Osteocyte (in vitro differentiated cells): Measurements from ENCODE around the gene KLHDC4. TPM values are rescaled to one million over a fixed set of nuclear protein-coding genes. Genes with fewer than 3 reads are reported as not detected.

Experiments used
- DNase-seq: peaks from one replicate; pipeline ENCODE4 v3.0.0; 2021; ENCODE audit warnings: mixed read lengths; ENCODE audit not compliant: unreplicated experiment; ENCODE audit errors: extremely low spot score
- H3K27ac Mint-ChIP-seq: one replicate; pipeline ENCODE4 v1.8.0; 2021; ENCODE audit warnings: mild to moderate bottlenecking, mixed read lengths; ENCODE audit not compliant: unreplicated experiment
- H3K27me3 Mint-ChIP-seq: one replicate; pipeline ENCODE4 v1.8.0; 2021; ENCODE audit warnings: mixed read lengths; ENCODE audit not compliant: unreplicated experiment
- H3K36me3 Mint-ChIP-seq: one replicate; pipeline ENCODE4 v1.8.0; 2021; ENCODE audit warnings: mixed read lengths; ENCODE audit not compliant: unreplicated experiment
- H3K4me1 Mint-ChIP-seq: one replicate; pipeline ENCODE4 v1.8.0; 2021; ENCODE audit warnings: mixed read lengths; ENCODE audit not compliant: unreplicated experiment
- H3K4me3 Mint-ChIP-seq: one replicate; pipeline ENCODE4 v1.8.0; 2021; ENCODE audit warnings: mild to moderate bottlenecking, moderate library complexity, mixed read lengths; ENCODE audit not compliant: unreplicated experiment
- H3K9me3 Mint-ChIP-seq: one replicate; pipeline ENCODE4 v1.8.0; 2021; ENCODE audit warnings: mixed read lengths; ENCODE audit not compliant: unreplicated experiment
- total RNA-seq: library from RNA; stranded (reverse); gene quantifications from 2 replicates; pipeline ENCODE4 v1.2.1, GENCODE V29; 2021
- TF ChIP-seq, protein P1 (sequence below): fragments of 200-600 bp; sonication (generic); IDR thresholded peaks from 2 replicates; pipeline ENCODE4 v1.5.0; 2021; ENCODE audit warnings: antibody characterized with exemption, mild to moderate bottlenecking, moderate library complexity

The KLHDC4 gene
- total RNA-seq, 1 donor from 2014 or later = 31.0 TPM

DNA sequence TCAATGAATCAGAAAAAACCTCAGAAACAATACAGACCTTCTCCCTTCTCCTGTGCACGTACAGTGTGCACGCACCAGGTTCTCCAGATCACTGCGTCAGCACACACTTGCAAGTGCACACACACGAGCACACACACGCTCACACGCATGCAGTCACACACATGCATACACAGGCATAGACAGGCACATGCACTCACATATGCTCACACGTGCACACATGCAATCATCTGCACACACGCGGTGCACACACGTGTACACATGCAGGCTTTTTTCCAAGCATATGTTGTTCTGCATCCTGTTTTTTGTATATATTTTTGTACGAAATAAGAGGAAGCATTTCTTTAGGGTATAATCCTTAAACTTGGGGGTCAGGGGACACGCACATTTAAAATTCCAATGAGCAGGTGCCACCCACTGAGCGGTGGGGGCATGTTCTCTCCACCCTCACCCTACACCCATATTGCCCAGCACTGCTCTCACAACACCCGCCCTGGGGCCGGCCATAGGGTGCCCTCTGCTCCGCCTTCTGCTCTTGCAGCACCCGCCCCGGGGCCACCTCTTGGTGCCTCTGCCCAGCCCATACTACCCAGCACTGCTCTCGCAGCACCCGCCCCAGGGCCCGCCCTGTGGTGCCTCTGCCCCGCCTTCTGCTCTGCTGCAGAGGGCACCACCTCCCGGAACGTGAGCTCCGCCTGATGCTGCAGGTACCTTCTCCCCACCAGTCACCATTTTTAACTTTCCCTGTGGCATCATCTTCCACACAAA is 20.9 kb downstream of the KLHDC4 start:
- Mint-ChIP-seq H3K27ac (no peak overlapping the region), H3K4me1 (peaks cover 3% of the 10 kb centered on the region), H3K36me3 (peaks cover 29% of the 10 kb centered on the region), H3K4me3 (no peak overlapping the region), H3K27me3 (no peaks in the 10 kb centered on the region), H3K9me3 (no peaks in the 10 kb centered on the region)
- DNase-seq = no peak
- TF ChIP-seq, protein P1, sequence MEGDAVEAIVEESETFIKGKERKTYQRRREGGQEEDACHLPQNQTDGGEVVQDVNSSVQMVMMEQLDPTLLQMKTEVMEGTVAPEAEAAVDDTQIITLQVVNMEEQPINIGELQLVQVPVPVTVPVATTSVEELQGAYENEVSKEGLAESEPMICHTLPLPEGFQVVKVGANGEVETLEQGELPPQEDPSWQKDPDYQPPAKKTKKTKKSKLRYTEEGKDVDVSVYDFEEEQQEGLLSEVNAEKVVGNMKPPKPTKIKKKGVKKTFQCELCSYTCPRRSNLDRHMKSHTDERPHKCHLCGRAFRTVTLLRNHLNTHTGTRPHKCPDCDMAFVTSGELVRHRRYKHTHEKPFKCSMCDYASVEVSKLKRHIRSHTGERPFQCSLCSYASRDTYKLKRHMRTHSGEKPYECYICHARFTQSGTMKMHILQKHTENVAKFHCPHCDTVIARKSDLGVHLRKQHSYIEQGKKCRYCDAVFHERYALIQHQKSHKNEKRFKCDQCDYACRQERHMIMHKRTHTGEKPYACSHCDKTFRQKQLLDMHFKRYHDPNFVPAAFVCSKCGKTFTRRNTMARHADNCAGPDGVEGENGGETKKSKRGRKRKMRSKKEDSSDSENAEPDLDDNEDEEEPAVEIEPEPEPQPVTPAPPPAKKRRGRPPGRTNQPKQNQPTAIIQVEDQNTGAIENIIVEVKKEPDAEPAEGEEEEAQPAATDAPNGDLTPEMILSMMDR = no peak

DNA sequence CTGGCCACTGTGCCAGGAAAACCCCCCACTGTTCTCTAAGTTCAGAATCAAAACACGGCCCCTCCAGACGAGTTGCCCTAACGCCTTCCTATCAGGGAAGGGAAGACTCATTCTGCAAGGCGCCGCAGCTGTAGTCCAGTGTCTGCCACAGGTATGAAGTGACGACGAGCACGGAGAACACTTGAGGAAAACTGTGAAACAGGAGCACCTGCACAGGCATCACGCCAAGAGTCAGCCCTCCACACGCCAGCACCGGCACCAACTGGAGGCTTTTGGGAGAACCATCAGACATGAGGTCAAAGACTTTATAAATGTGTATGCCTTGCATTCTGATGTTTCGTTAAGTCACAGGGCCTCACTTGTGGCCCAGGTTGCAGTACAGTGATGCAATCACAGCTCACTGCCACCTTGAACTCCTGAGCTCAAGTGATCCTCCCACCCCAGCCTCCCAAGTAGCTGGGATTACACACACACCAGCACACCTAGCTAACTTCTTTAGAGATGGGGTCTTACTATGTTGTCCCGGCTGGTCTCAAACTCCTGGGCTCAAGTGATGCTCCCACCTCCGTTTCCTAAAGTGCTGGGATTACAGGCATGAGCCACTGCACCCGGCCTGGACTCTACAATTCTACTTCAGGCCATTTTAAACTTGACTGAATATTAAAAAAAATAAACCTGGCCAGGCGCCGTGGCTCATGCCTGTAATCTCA is 22.9 kb downstream of the KLHDC4 start:
- TF ChIP-seq, protein P1 = no peak
- peaks cover 17% of the 10 kb centered on the region for H3K36me3 Mint-ChIP-seq
- no peaks in the 10 kb centered on the region for H3K27me3 Mint-ChIP-seq
- DNase-seq = no peak
- no peaks in the 10 kb centered on the region for H3K9me3 Mint-ChIP-seq
- peaks cover 3% of the 10 kb centered on the region for H3K4me1 Mint-ChIP-seq
- no peak overlapping the region for H3K4me3 Mint-ChIP-seq
- H3K27ac Mint-ChIP-seq = no peak overlapping the region

DNA sequence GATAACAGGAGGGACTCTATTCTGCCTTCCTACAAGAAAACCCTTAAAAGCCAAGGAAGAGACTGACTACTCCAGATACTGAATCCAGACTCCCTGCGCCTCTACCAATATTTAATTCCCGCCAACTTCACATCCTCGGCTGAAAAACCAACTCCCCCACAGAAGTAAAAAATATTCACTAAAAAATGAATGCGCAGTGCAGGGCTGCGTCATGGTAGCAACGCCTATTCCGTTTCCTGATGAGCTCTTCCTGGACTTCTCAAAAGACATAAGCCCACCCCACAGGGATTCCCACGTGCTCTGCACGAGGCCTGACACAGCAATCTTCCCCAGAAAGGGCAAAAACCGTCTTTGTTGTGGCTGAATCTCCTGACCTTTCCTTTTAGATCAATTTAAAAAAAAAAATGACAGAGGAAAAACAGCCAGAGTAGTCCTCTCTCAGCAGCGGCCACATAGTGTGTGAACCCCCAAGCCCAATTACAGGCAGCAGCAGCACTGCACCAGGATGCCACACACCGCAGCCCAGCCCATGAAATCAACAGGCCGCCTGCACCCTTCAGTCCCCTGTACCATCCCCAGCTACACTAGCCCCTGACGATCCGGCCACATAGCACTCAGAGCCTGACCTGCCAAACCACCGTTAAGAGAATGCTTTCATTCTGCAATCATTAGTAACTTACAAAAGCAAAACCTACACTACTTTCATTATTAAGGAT is 23.9 kb downstream of the KLHDC4 start:
- DNase-seq = no peak
- peaks cover 21% of the 10 kb centered on the region for H3K36me3 Mint-ChIP-seq

DNA sequence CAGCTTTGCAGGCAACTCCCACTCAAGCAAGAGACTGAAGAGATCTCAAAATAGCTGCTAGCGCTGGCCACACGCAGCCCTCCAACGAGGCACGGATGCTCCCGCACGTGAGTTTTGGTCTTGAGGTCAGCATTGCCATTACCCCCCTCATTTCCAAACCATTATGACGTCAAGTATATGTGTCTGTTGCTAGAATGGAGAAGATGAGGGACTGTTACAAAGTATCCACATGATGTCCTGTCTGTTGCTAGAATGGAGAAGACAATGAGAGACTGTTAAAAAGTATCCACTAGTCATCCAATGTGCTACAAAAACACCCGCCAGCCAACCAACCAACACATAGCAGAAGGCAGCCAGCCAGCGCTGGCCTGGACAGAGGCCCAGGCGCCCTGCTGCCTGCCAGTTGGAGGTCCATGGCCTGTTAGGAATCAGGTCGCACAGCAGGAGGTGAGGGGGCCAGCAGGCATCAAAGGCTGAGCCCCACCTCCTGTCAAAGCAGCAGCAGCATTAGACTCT is 24.8 kb downstream of the KLHDC4 start:
- Mint-ChIP-seq H3K27me3 (no peaks in the 10 kb centered on the region), H3K9me3 (no peaks in the 10 kb centered on the region), H3K36me3 (peaks cover 20% of the 10 kb centered on the region), H3K4me3 (no peak overlapping the region), H3K27ac (no peak overlapping the region), H3K4me1 (peaks cover 3% of the 10 kb centered on the region)
- DNase-seq = no peak
- TF ChIP-seq, protein P1 = no peak

More for the DNA sequence above, 23.9 kb downstream of the KLHDC4 start:
- Mint-ChIP-seq H3K27ac (no peak overlapping the region), H3K27me3 (no peaks in the 10 kb centered on the region), H3K9me3 (no peaks in the 10 kb centered on the region), H3K4me1 (peaks cover 3% of the 10 kb centered on the region), H3K4me3 (no peak overlapping the region)
- TF ChIP-seq, protein P1 = no peak
